ENCODE data around the gene TSGA10IP. TPM values are rescaled to one million over a fixed set of nuclear protein-coding genes. Genes with fewer than 3 reads are reported as not detected.

TSGA10IP gene
- total and polyA plus RNA-seq, 9 donors: 0.09 to 0.19 (median 0.09) TPM; not detected in 4

DNA sequence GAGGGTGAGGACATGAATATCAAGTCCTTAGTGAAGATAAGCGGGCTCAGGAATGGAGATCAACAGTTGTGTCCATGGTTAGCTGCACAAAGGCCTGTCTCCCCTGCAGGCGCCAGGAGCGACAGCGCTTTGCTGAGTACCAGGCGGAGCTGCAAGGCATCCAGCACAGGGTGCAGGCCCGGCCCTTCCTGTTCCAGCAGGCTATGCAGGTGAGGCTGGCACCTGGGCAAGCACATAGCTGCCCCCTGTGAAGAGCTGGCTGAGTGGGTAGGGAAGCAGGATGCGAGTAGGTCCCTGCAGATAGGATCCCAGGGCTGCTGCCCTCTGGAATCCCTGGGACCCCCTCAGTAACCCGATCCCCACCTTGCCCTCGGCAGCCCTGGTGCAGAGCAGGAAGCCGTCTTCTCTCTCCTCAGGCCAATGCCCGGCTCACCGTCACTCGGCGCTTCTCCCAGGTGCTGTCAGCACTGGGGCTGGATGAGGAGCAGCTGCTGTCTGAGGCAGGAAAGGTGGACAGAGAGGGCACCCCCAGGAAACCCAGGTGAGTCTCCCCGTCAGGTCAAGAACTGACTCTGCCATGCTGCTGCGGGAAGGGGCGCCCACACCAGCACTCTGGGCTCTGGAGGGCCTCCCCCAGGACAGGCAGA is 13.6 kb downstream of the TSGA10IP start:
- 77% methylated on average over 11 of the region's 17 CpGs for WGBS (ENCODE audit: insufficient coverage)
- Histone ChIP-seq H3K9me3 (replicated peaks; ENCODE audit: control insufficient read depth, low read depth, low read length) (no peaks in the 10 kb centered on the region), H3K4me3 (ENCODE audit: low read length) (no peak overlapping the region), H3K36me3 (ENCODE audit: control insufficient read depth, insufficient read depth, low read length) (peaks cover 4% of the 10 kb centered on the region), H3K27me3 (ENCODE audit: control insufficient read depth, insufficient read depth, low read length) (no peaks in the 10 kb centered on the region), H3K4me1 (ENCODE audit: control insufficient read depth, insufficient read depth, low read length) (peaks cover 18% of the 10 kb centered on the region), H3K27ac (ENCODE audit: low read length) (no peak overlapping the region)
- no peak for DNase-seq

GRCh38 chr11:65960824-65961266 is 15.6 kb downstream of the TSGA10IP start:
- Histone ChIP-seq H3K9me3 (replicated peaks; ENCODE audit: control insufficient read depth, low read depth, low read length) (no peaks in the 10 kb centered on the region), H3K27ac (ENCODE audit: low read length) (peak overlapping the region; percentile 97), H3K27me3 (ENCODE audit: control insufficient read depth, insufficient read depth, low read length) (no peaks in the 10 kb centered on the region), H3K36me3 (ENCODE audit: control insufficient read depth, insufficient read depth, low read length) (peaks cover 23% of the 10 kb centered on the region), H3K4me3 (ENCODE audit: low read length) (peak overlapping the region; percentile 92), H3K4me1 (ENCODE audit: control insufficient read depth, insufficient read depth, low read length) (peaks cover 18% of the 10 kb centered on the region)
- DNase-seq: no peak
- WGBS (ENCODE audit: insufficient coverage): 66% methylated on average over 7 of the region's 16 CpGs

DNA sequence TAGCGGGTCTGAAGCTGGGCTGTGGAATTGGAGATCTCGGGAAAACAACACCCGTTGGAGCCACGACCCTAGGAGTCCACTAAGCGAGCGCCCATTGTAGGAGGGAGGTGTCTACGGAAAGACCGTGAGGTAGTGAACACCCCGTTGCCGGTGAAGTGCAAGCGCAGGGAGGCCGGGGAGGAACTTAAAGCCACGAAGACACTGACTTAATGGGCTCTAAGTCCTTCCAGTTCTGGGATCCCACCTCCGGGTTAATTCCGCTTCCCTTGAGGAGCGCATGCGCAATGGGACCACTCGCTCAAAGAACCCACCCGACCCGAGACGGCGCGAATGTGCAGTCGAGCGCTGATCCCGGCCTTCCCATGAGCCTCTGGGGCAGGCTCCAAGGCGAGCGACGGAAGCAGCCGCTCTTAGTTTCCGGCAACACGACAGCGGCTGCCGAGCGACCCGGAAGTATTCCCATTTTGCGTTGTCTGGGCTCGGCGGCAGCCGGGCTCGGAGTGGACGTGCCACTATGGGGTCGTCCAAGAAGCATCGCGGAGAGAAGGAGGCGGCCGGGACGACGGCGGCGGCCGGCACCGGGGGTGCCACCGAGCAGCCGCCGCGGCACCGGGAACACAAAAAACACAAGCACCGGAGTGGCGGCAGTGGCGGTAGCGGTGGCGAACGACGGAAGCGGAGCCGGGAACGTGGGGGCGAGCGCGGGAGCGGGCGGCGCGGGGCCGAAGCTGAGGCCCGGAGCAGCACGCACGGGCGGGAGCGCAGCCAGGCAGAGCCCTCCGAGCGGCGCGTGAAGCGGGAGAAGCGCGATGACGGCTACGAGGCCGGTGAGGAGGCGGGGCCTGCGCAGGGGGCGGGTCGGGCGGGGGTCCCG is 16.2 kb downstream of the TSGA10IP start, which contains the start of gene SART1:
Gene SART1, plus strand, starts transcription at position 468 of the 874 bp plus-strand sequence. Its CDS starts 47 bp downstream, at position 515.
- H3K4me3 ChIP-seq (ENCODE audit: low read length): peak within 1 kb of the TSS; percentile 92
- peaks cover 30% of the 10 kb centered on the region for H3K36me3 ChIP-seq (ENCODE audit: control insufficient read depth, insufficient read depth, low read length)
- WGBS (ENCODE audit: insufficient coverage): under 1% methylated on average over 94 of the region's 97 CpGs
- peak; percentile 100 for DNase-seq
- peaks cover 18% of the 10 kb centered on the region for H3K4me1 ChIP-seq (ENCODE audit: control insufficient read depth, insufficient read depth, low read length)
- peak within 1 kb of the TSS; percentile 97 for H3K27ac ChIP-seq (ENCODE audit: low read length)
- H3K9me3 ChIP-seq (replicated peaks; ENCODE audit: control insufficient read depth, low read depth, low read length): no peaks in the 10 kb centered on the region
- H3K27me3 ChIP-seq (ENCODE audit: control insufficient read depth, insufficient read depth, low read length): no peaks in the 10 kb centered on the region

DNA sequence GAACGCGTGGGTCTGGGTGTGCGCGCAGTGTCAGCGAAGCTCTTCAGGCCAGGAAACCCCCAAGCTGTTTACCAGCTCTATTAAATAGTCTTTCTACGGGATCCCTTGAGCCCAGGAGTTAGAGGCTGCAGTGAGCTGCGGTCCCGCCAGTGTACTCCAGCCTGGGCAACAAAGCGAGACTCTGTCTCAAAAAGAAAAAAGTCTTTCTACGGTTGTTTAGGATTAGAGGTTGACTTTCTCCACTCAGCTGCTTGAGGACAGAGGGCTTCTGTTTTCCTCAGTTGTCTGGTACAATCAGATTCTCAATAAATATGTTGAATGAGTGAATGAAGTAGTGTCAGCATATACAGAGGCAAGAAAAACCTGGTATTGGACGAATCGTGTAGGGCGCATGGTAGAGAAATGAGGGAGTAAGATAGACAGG is 16.9 kb downstream of the TSGA10IP start:
- H3K4me3 ChIP-seq (ENCODE audit: low read length): peak overlapping the region; percentile 92
- WGBS (ENCODE audit: insufficient coverage): 11% methylated on average over 3 of the region's 13 CpGs
- H3K4me1 ChIP-seq (ENCODE audit: control insufficient read depth, insufficient read depth, low read length): peaks cover 18% of the 10 kb centered on the region
- H3K27me3 ChIP-seq (ENCODE audit: control insufficient read depth, insufficient read depth, low read length): no peaks in the 10 kb centered on the region
- no peak for DNase-seq
- peaks cover 37% of the 10 kb centered on the region for H3K36me3 ChIP-seq (ENCODE audit: control insufficient read depth, insufficient read depth, low read length)
- peak overlapping the region; percentile 35 for H3K27ac ChIP-seq (ENCODE audit: low read length)
- H3K9me3 ChIP-seq (replicated peaks; ENCODE audit: control insufficient read depth, low read depth, low read length): no peaks in the 10 kb centered on the region

DNA sequence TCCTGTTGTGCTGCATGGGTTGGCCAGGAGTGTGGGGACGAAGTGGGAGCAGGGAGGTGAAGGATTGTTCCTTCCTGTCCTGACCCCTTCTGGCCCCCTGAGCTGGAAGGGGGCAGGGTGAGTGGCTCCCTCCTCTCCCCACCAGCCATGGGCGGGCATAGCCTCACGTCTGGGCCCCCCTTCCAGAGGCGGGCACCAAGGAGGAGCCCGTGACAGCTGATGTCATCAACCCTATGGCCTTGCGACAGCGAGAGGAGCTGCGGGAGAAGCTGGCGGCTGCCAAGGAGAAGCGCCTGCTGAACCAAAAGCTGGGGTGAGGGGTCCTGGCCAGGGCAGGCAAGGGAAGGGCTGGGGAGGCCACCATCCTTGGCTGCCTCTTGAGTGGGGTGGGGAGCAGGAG is 19.6 kb downstream of the TSGA10IP start:
- no peak for DNase-seq
- Histone ChIP-seq H3K4me3 (ENCODE audit: low read length) (no peak overlapping the region), H3K27ac (ENCODE audit: low read length) (no peak overlapping the region), H3K36me3 (ENCODE audit: control insufficient read depth, insufficient read depth, low read length) (peaks cover 61% of the 10 kb centered on the region), H3K9me3 (replicated peaks; ENCODE audit: control insufficient read depth, low read depth, low read length) (no peaks in the 10 kb centered on the region), H3K27me3 (ENCODE audit: control insufficient read depth, insufficient read depth, low read length) (no peaks in the 10 kb centered on the region), H3K4me1 (ENCODE audit: control insufficient read depth, insufficient read depth, low read length) (peaks cover 24% of the 10 kb centered on the region)
- WGBS (ENCODE audit: insufficient coverage): 84% methylated on average over 7 of the region's 10 CpGs

DNA sequence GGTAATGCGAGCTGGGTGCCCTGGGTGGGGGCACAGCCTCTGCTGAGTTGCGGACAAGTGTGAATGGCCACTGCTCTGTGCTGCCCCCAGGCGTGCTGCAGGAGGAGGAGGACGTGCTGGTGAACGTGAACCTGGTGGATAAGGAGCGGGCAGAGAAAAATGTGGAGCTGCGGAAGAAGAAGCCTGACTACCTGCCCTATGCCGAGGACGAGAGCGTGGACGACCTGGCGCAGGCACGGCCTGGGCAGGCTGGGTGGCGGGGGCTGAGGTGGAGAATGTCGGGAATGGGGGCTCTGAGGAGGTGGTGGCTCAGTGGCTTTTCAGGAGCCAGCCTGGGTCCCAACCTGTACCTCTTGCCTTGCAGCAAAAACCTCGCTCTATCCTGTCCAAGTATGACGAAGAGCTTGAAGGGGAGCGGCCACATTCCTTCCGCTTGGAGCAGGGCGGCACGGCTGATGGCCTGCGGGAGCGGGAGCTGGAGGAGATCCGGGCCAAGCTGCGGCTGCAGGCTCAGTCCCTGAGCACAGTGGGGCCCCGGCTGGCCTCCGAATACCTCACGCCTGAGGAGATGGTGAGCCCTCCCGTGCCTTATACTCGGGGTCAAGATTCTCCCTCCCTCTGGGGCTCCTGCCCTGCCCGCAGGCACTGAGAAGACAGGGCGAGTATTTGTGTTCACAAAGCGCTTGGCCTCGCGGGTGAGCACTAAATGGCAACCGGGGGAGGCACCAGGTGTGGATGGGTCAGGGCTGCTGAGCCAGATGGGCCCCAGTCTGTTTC is 20.9 kb downstream of the TSGA10IP start:
- Histone ChIP-seq H3K9me3 (replicated peaks; ENCODE audit: control insufficient read depth, low read depth, low read length) (no peaks in the 10 kb centered on the region), H3K27ac (ENCODE audit: low read length) (no peak overlapping the region), H3K27me3 (ENCODE audit: control insufficient read depth, insufficient read depth, low read length) (no peaks in the 10 kb centered on the region), H3K4me1 (ENCODE audit: control insufficient read depth, insufficient read depth, low read length) (peaks cover 19% of the 10 kb centered on the region), H3K4me3 (ENCODE audit: low read length) (no peak overlapping the region), H3K36me3 (ENCODE audit: control insufficient read depth, insufficient read depth, low read length) (peaks cover 68% of the 10 kb centered on the region)
- no peak for DNase-seq
- 95% methylated on average over 31 of the region's 36 CpGs for WGBS (ENCODE audit: insufficient coverage)

GRCh38 chr11:65967329-65967934 is 22.2 kb downstream of the TSGA10IP start:
- no peak for DNase-seq
- WGBS (ENCODE audit: insufficient coverage): 90% methylated on average over 25 of the region's 30 CpGs
- H3K27me3 ChIP-seq (ENCODE audit: control insufficient read depth, insufficient read depth, low read length): no peaks in the 10 kb centered on the region
- H3K4me3 ChIP-seq (ENCODE audit: low read length): no peak overlapping the region
- no peak overlapping the region for H3K27ac ChIP-seq (ENCODE audit: low read length)
- peaks cover 71% of the 10 kb centered on the region for H3K36me3 ChIP-seq (ENCODE audit: control insufficient read depth, insufficient read depth, low read length)
- no peaks in the 10 kb centered on the region for H3K9me3 ChIP-seq (replicated peaks; ENCODE audit: control insufficient read depth, low read depth, low read length)
- H3K4me1 ChIP-seq (ENCODE audit: control insufficient read depth, insufficient read depth, low read length): peaks cover 15% of the 10 kb centered on the region

DNA sequence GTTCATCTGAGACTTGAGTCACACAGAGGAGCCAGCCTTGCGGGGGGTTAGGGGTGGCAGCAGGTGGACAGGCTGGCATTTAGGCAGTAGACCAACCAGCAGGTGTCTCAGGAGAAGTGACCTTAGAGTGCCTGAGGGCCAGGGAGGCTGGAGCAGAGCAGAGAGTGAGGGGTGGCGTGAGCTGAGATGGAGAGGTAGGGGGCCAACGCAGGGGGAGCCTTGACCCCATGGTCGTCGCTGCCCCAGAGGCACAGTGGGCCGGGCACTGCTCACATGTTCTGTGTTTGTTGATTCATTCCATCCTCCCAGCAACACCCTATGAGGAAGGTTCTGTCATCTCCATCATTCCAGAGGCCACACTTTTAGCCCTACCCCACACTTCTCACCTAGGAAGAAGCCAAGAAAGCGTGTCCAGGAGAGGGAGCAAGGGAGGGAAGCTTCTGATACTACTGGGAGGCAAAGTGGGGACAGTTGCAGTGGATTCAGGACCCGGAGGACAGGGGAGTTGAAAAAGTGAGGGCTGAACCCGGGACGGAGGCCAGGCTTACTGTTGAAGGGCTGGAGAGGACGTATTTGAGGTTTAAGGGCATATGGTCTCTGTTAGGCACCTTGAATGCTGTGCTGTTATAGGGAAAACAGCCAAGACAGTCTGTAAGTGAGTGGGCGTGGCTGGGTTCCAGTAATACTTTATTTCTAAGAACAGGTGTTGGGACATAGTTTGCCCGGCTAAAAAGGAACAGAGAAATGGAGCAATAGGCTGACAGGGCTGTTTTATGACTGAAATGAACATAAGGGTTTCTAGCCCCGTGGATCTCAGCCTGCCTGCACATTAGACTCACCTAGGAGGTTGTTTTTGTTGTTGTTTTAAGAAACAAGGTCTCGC is 23.6 kb downstream of the TSGA10IP start:
- no peaks in the 10 kb centered on the region for H3K27me3 ChIP-seq (ENCODE audit: control insufficient read depth, insufficient read depth, low read length)
- H3K4me1 ChIP-seq (ENCODE audit: control insufficient read depth, insufficient read depth, low read length): peaks cover 7% of the 10 kb centered on the region
- H3K9me3 ChIP-seq (replicated peaks; ENCODE audit: control insufficient read depth, low read depth, low read length): no peaks in the 10 kb centered on the region
- 80% methylated on average over 8 of the region's 15 CpGs for WGBS (ENCODE audit: insufficient coverage)
- peaks cover 76% of the 10 kb centered on the region for H3K36me3 ChIP-seq (ENCODE audit: control insufficient read depth, insufficient read depth, low read length)
- no peak for DNase-seq
- H3K27ac ChIP-seq (ENCODE audit: low read length): peak overlapping the region; percentile 29
- no peak overlapping the region for H3K4me3 ChIP-seq (ENCODE audit: low read length)

GRCh38 chr11:65972116-65972515 is 26.8 kb downstream of the TSGA10IP start:
- H3K9me3 ChIP-seq (replicated peaks; ENCODE audit: control insufficient read depth, low read depth, low read length): no peaks in the 10 kb centered on the region
- 90% methylated on average over 4 of the region's 8 CpGs for WGBS (ENCODE audit: insufficient coverage)
- H3K4me1 ChIP-seq (ENCODE audit: control insufficient read depth, insufficient read depth, low read length): peaks cover 7% of the 10 kb centered on the region
- H3K36me3 ChIP-seq (ENCODE audit: control insufficient read depth, insufficient read depth, low read length): peaks cover 65% of the 10 kb centered on the region
- no peak overlapping the region for H3K4me3 ChIP-seq (ENCODE audit: low read length)
- H3K27me3 ChIP-seq (ENCODE audit: control insufficient read depth, insufficient read depth, low read length): no peaks in the 10 kb centered on the region
- no peak overlapping the region for H3K27ac ChIP-seq (ENCODE audit: low read length)
- DNase-seq: no peak
